H1 (cell line): ENCODE data around the gene UBE2D4. TPM values are rescaled to one million over a fixed set of nuclear protein-coding genes. Genes with fewer than 3 reads are reported as not detected.

Experiments used
- CHD2 ChIP-seq: IDR thresholded peaks from 2 replicates; pipeline ENCODE4 v1.6.1; 2012; ENCODE audit warnings: low read length, improper control_type of control experiment
- EP300 ChIP-seq, 2 experiments: IDR thresholded peaks; 1 replicate in 1 of 2; 2 replicates in 1 of 2; pipeline ENCODE4 v1.6.1; 2011 to 2012; ENCODE audit warnings: low read depth in 2 of 2, low read length in 2 of 2, mild to moderate bottlenecking in 2 of 2, borderline replicate concordance in 1 of 2, inconsistent platforms in 1 of 2, moderate library complexity in 1 of 2
- HDAC6 ChIP-seq: IDR thresholded peaks from one replicate; pipeline ENCODE4 v1.7.1; 2012; ENCODE audit warnings: low read depth, mild to moderate bottlenecking, inconsistent platforms, low read length, moderate library complexity
- MAFK ChIP-seq: IDR thresholded peaks from 2 replicates; pipeline ENCODE4 v1.6.1; 2012; ENCODE audit warnings: low read depth, mild to moderate bottlenecking, improper control_type of control experiment, low read length
- RBBP5 ChIP-seq: IDR thresholded peaks from 2 replicates; pipeline ENCODE4 v1.7.1; 2012; ENCODE audit warnings: low read depth, mild to moderate bottlenecking, inconsistent platforms, low read length, moderate library complexity, borderline replicate concordance
- RXRA ChIP-seq: IDR thresholded peaks from 2 replicates; pipeline ENCODE4 v1.6.1; 2011; ENCODE audit warnings: low read depth, mild to moderate bottlenecking, low read length, moderate library complexity; ENCODE audit not compliant: insufficient read depth
- SP2 ChIP-seq: IDR thresholded peaks from 2 replicates; pipeline ENCODE4 v1.6.1; 2012; ENCODE audit warnings: mild to moderate bottlenecking, low read length, inconsistent platforms
- YY1 ChIP-seq: IDR thresholded peaks from 2 replicates; pipeline ENCODE4 v1.6.1; 2011; ENCODE audit warnings: low read depth, mild to moderate bottlenecking, low read length
- ZNF274 ChIP-seq: IDR thresholded peaks from 2 replicates; pipeline ENCODE4 v1.7.0; 2012; ENCODE audit warnings: low read length, borderline replicate concordance; ENCODE audit errors: extremely low read depth
- polyA plus RNA-seq, 7 experiments: library from polyadenylated mRNA; depleted of rRNA in 3 of 7; stranded (reverse) in 5 of 7; unstranded in 2 of 7; fragments of >200 nt in 5 of 7; fragments of 200-250 nt in 2 of 7; gene quantifications; 1 replicate in 5 of 7; 2 replicates in 1 of 7; 4 replicates in 1 of 7; pipeline versions ENCODE4 v1.2.1 to v1.2.3, GENCODE V29; 2011 to 2013; ENCODE audit warnings: missing spikeins in 2 of 7, mixed read lengths in 2 of 7
- total RNA-seq: library from RNA; stranded (reverse); fragmentation: NEBNext Ultra II Directional; extraction: Animal tissue kit (Norgen Biotek cat#: 25700); gene quantifications from 2 replicates; pipeline ENCODE4 v1.2.1, GENCODE V29; 2021
- TF ChIP-seq, protein P1 (sequence below), 3 experiments: IDR thresholded peaks; 1 replicate in 2 of 3; 2 replicates in 1 of 3; pipeline versions ENCODE4 v1.5.1 to v1.6.1; 2011; ENCODE audit warnings: low read length in 3 of 3, mild to moderate bottlenecking in 3 of 3, inconsistent platforms in 2 of 3, low read depth in 1 of 3, moderate library complexity in 1 of 3; ENCODE audit not compliant: insufficient read depth in 1 of 3; ENCODE audit errors: control extremely low read depth in 1 of 3

The UBE2D4 gene
- total and polyA plus RNA-seq, 2 of the 8 experiments (the other 6 are each of a cell fraction or from before 2014, with no cell fraction given), result 3.4 to 9.4 TPM

DNA sequence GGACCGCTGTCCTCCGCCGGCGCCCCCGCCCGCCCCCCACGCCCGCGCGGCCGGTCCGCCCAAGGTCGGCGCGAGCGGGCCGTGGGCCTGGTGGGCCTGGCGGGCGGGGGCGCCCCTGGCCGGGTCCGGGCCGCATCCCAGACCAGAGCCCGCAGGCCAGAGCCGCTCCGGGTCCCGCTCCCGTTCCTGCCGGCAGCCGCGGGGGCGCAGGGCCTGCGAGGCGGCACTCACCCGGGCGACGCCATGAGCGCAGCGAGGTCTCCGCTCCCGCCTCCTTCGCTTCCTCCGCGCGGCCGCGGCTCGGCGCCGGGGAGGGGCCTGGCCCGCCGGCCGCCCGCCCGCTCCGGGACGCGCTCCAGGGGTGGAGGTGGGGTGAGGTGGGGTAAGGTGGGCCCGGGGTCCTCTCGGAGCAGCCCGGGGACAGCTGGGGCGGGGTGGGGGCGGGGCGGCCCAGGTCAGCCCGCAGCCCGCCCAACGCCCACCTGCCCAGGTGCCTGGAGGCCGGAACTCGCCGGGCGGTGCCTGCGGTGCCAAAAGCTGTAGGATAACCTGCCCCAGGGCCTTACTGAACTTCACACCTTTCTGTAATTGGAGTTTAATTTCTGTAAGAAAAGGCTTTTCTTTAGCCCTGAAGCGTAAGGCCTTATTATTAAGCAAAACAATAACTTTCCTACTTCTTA, 19.8 kb upstream of the UBE2D4 start, which contains the start of gene URGCP (continued):
- TF ChIP-seq MAFK, result no peak
- no peak for TF ChIP-seq EP300 (IDR thresholded peaks at IDR 0.05; ENCODE audit: borderline replicate concordance in 1 of 2, low read depth in 2 of 2, low read length in 2 of 2)
- no peak for TF ChIP-seq RXRA
- 0 out of 2 replicates have a peak, but pooled peaks have one; percentile 77 for TF ChIP-seq RBBP5
- no peak for TF ChIP-seq CHD2
- TF ChIP-seq HDAC6, result no peak
- TF ChIP-seq YY1, result peak; percentile 32; the same call in 1 of the 2 replicates
- TF ChIP-seq ZNF274, result no peak
- no peak for TF ChIP-seq SP2
- TF ChIP-seq, protein P1, sequence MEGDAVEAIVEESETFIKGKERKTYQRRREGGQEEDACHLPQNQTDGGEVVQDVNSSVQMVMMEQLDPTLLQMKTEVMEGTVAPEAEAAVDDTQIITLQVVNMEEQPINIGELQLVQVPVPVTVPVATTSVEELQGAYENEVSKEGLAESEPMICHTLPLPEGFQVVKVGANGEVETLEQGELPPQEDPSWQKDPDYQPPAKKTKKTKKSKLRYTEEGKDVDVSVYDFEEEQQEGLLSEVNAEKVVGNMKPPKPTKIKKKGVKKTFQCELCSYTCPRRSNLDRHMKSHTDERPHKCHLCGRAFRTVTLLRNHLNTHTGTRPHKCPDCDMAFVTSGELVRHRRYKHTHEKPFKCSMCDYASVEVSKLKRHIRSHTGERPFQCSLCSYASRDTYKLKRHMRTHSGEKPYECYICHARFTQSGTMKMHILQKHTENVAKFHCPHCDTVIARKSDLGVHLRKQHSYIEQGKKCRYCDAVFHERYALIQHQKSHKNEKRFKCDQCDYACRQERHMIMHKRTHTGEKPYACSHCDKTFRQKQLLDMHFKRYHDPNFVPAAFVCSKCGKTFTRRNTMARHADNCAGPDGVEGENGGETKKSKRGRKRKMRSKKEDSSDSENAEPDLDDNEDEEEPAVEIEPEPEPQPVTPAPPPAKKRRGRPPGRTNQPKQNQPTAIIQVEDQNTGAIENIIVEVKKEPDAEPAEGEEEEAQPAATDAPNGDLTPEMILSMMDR (IDR thresholded peaks at IDR 0.05; ENCODE audit: control extremely low read depth in 1 of 3, insufficient read depth in 1 of 3, low read depth in 1 of 3, low read length in 3 of 3), result no peak
